Measurements from ENCODE around the gene PRRG2.

- TF ChIP-seq CTCF (IDR thresholded peaks at IDR 0.05) (no peak), POLR2A (IDR thresholded peaks at IDR 0.05) (no peak)
Measured at GRCh38 chr19:49551531-49551930, 29.6 kb upstream of the PRRG2 start.
